ENCODE results near the gene CYP39A1. TPM values are rescaled to one million over a fixed set of nuclear protein-coding genes. Genes with fewer than 3 reads are reported as not detected.

The CYP39A1 gene
- total RNA-seq, 2 donors from 2014 or later, result 1.8 to 3.8 TPM

GRCh38 chr6:46655803-46656202 is 3.2 kb upstream of the CYP39A1 start:
- Mint-ChIP-seq H3K4me1 (peaks cover 11% of the 10 kb centered on the region), H3K27ac (no peak overlapping the region), H3K9me3 (no peaks in the 10 kb centered on the region), H3K36me3 (ENCODE audit: low read depth) (peaks cover 2% of the 10 kb centered on the region), H3K27me3 (ENCODE audit: insufficient read depth) (peaks cover 15% of the 10 kb centered on the region), H3K4me3 (no peak overlapping the region)
- H3K27ac ChIP-seq (ENCODE audit: low read depth, low read length), result no peak overlapping the region
- H3K4me1 ChIP-seq (ENCODE audit: control insufficient read depth, insufficient read depth, low read length), result no peaks in the 10 kb centered on the region
- no peaks in the 10 kb centered on the region for H3K9me3 ChIP-seq (ENCODE audit: control insufficient read depth, low read length)
- H3K4me3 ChIP-seq (ENCODE audit: low read length), result no peak overlapping the region
- 33 to 36% methylated on average over 3 to 6 of the region's 6 CpGs for whole genome bisulfite sequencing, 2 experiments (ENCODE audit: insufficient coverage in 1 of 2, insufficient read length in 1 of 2)
- no peaks in the 10 kb centered on the region for H3K36me3 ChIP-seq (ENCODE audit: control insufficient read depth, insufficient read depth, low read length)
- TF ChIP-seq CTCF (conservative IDR thresholded peaks at IDR 0.05), result peak; percentile 89
- H3K9ac ChIP-seq (ENCODE audit: extremely low read depth, low read length, poor library complexity, severe bottlenecking), result no peak overlapping the region
- H3K27me3 ChIP-seq (ENCODE audit: control insufficient read depth, insufficient read depth, low read length, poor library complexity, severe bottlenecking), result peaks cover 22% of the 10 kb centered on the region
- peak; percentile 91 for DNase-seq

- H3K4me1 Mint-ChIP-seq, result peaks cover 13% of the 10 kb centered on the region
- H3K4me3 ChIP-seq (ENCODE audit: low read length), result peak overlapping the region; percentile 89
- no peak for DNase-seq
- no peak for TF ChIP-seq CTCF (conservative IDR thresholded peaks at IDR 0.05)
- no peaks in the 10 kb centered on the region for H3K36me3 ChIP-seq (ENCODE audit: control insufficient read depth, insufficient read depth, low read length)
- H3K27ac ChIP-seq (ENCODE audit: low read depth, low read length), result no peak overlapping the region
- no peaks in the 10 kb centered on the region for H3K9me3 Mint-ChIP-seq
- no peak overlapping the region for H3K27ac Mint-ChIP-seq
- peaks cover 2% of the 10 kb centered on the region for H3K36me3 Mint-ChIP-seq (ENCODE audit: low read depth)
- H3K9ac ChIP-seq (ENCODE audit: extremely low read depth, low read length, poor library complexity, severe bottlenecking), result no peak overlapping the region
- peaks cover 22% of the 10 kb centered on the region for H3K27me3 ChIP-seq (ENCODE audit: control insufficient read depth, insufficient read depth, low read length, poor library complexity, severe bottlenecking)
- H3K4me3 Mint-ChIP-seq, result peak overlapping the region; percentile 74
- 9 to 34% methylated on average over 4 to 10 of the region's 10 CpGs for WGBS, 2 experiments (ENCODE audit: insufficient coverage in 1 of 2, insufficient read length in 1 of 2)
- H3K9me3 ChIP-seq (ENCODE audit: control insufficient read depth, low read length), result no peaks in the 10 kb centered on the region
- H3K27me3 Mint-ChIP-seq (ENCODE audit: insufficient read depth), result peaks cover 15% of the 10 kb centered on the region
- H3K4me1 ChIP-seq (ENCODE audit: control insufficient read depth, insufficient read depth, low read length), result no peaks in the 10 kb centered on the region
Measured at GRCh38 chr6:46653439-46654195, 999 bp upstream of the CYP39A1 start.

GRCh38 chr6:46652232-46652602 is 401 bp downstream of the CYP39A1 start:
- no peak overlapping the region for H3K27ac ChIP-seq (ENCODE audit: low read depth, low read length)
- peaks cover 13% of the 10 kb centered on the region for H3K4me1 Mint-ChIP-seq
- WGBS, 2 experiments (ENCODE audit: insufficient coverage in 1 of 2, insufficient read length in 1 of 2), result 5 to 10% methylated on average over 2 to 6 of the region's 6 CpGs
- H3K9ac ChIP-seq (ENCODE audit: extremely low read depth, low read length, poor library complexity, severe bottlenecking), result peak overlapping the region; percentile 54
- peak overlapping the region; percentile 68 for H3K27ac Mint-ChIP-seq
- peaks cover 2% of the 10 kb centered on the region for H3K36me3 Mint-ChIP-seq (ENCODE audit: low read depth)
- TF ChIP-seq CTCF (conservative IDR thresholded peaks at IDR 0.05), result no peak
- H3K9me3 Mint-ChIP-seq, result no peaks in the 10 kb centered on the region
- DNase-seq, result no peak
- no peaks in the 10 kb centered on the region for H3K4me1 ChIP-seq (ENCODE audit: control insufficient read depth, insufficient read depth, low read length)
- no peaks in the 10 kb centered on the region for H3K36me3 ChIP-seq (ENCODE audit: control insufficient read depth, insufficient read depth, low read length)
- peaks cover 22% of the 10 kb centered on the region for H3K27me3 ChIP-seq (ENCODE audit: control insufficient read depth, insufficient read depth, low read length, poor library complexity, severe bottlenecking)
- peak overlapping the region; percentile 89 for H3K4me3 ChIP-seq (ENCODE audit: low read length)
- peaks cover 15% of the 10 kb centered on the region for H3K27me3 Mint-ChIP-seq (ENCODE audit: insufficient read depth)
- no peaks in the 10 kb centered on the region for H3K9me3 ChIP-seq (ENCODE audit: control insufficient read depth, low read length)
- H3K4me3 Mint-ChIP-seq, result peak overlapping the region; percentile 74

Measured in endodermal cell (in vitro differentiated cells).